IMR-90 (cell line): ENCODE data around the gene APOB. TPM values are rescaled to one million over a fixed set of nuclear protein-coding genes. Genes with fewer than 3 reads are reported as not detected.

Experiments
- ATAC-seq: fragments of 200-7000 bp; cut with Tn5 transposase; 2 replicates; pipeline ENCODE4 v1.9.1; 2020; ENCODE audit warnings: low read depth, mild to moderate bottlenecking, moderate library complexity
- BruUV-seq: library from RNA; stranded (reverse); fragments of 400-500 nt; replicated peaks from 2 replicates; lab custom pipeline; 2021; lab: Mats Ljungman, UMichigan
- CTCF ChIA-PET: fragments of 300-600 bp; formaldehyde crosslinking; extraction: SDS; loops from one replicate; lab custom pipeline; 2021; ENCODE audit warnings: antibody characterized with exemption; lab: Yijun Ruan, JAX
- POLR2A ChIA-PET: fragments of 300-600 bp; sonication (Branson Sonifier 250); formaldehyde crosslinking; loops from one replicate; lab custom pipeline; 2022; ENCODE audit warnings: antibody characterized with exemption; ENCODE audit not compliant: unreplicated experiment; lab: Charles Lee
- DNase-seq: peaks from one replicate; pipeline ENCODE4 v3.0.0; 2013
- H2AFZ ChIP-seq: replicated peaks from 2 replicates; pipeline ENCODE3; 2013; ENCODE audit warnings: low read length, mild to moderate bottlenecking; ENCODE audit not compliant: poor library complexity
- H2AK5ac ChIP-seq: 2 replicates; pipeline ENCODE4 v1.6.1; 2013; ENCODE audit warnings: low read depth, low read length, inconsistent platforms
- H2AK9ac ChIP-seq: replicated peaks from 2 replicates; pipeline ENCODE3; 2013; ENCODE audit warnings: mild to moderate bottlenecking, low read depth, low read length, moderate library complexity; ENCODE audit not compliant: poor library complexity
- H2BK120ac ChIP-seq: 2 replicates; pipeline ENCODE4 v1.6.1; 2013; ENCODE audit warnings: low read depth, low read length, inconsistent platforms
- H2BK15ac ChIP-seq: 3 replicates; pipeline ENCODE4 v1.6.1; 2013; ENCODE audit warnings: low read depth, low read length, inconsistent platforms
- H2BK20ac ChIP-seq: 2 replicates; pipeline ENCODE4 v1.6.1; 2013; ENCODE audit warnings: low read depth, mild to moderate bottlenecking, inconsistent platforms, low read length, moderate library complexity
- H2BK5ac ChIP-seq: 2 replicates; pipeline ENCODE4 v1.6.1; 2013; ENCODE audit warnings: mild to moderate bottlenecking, low read depth, low read length, inconsistent platforms; ENCODE audit not compliant: poor library complexity, severe bottlenecking
- H3K14ac ChIP-seq: replicated peaks from 2 replicates; pipeline ENCODE4 v1.6.1; 2013; ENCODE audit warnings: low read depth, low read length, inconsistent platforms
- H3K18ac ChIP-seq: 2 replicates; pipeline ENCODE4 v1.6.1; 2013; ENCODE audit warnings: low read depth, low read length, control low read depth
- H3K23ac ChIP-seq: 2 replicates; pipeline ENCODE4 v1.6.1; 2013; ENCODE audit warnings: low read depth, low read length, inconsistent platforms
- H3K27ac ChIP-seq: 2 replicates; pipeline ENCODE4 v1.5.1; 2013; ENCODE audit warnings: mild to moderate bottlenecking, control low read depth, low read length; ENCODE audit not compliant: insufficient read depth
- H3K27me3 ChIP-seq: 2 replicates; pipeline ENCODE4 v1.6.1; 2013; ENCODE audit warnings: low read length; ENCODE audit not compliant: control insufficient read depth, insufficient read depth
- H3K36me3 ChIP-seq: 2 replicates; pipeline ENCODE4 v1.6.1; 2013; ENCODE audit warnings: low read length, mixed read lengths; ENCODE audit not compliant: control insufficient read depth, insufficient read depth
- H3K4ac ChIP-seq: 2 replicates; pipeline ENCODE4 v1.6.1; 2013; ENCODE audit warnings: low read depth, low read length, inconsistent platforms
- H3K4me1 ChIP-seq: 2 replicates; pipeline ENCODE4 v1.6.1; 2013; ENCODE audit warnings: low read length, mixed read lengths; ENCODE audit not compliant: control insufficient read depth, insufficient read depth
- H3K4me2 ChIP-seq: 2 replicates; pipeline ENCODE4 v1.6.1; 2013; ENCODE audit warnings: low read depth, mild to moderate bottlenecking, control low read depth, low read length, moderate library complexity
- H3K4me3 ChIP-seq: 2 replicates; pipeline ENCODE4 v1.5.1; 2013; ENCODE audit warnings: low read depth, mild to moderate bottlenecking, control low read depth, low read length, moderate library complexity; ENCODE audit not compliant: insufficient read depth
- H3K56ac ChIP-seq: 2 replicates; pipeline ENCODE4 v1.6.1; 2013; ENCODE audit warnings: low read length, inconsistent platforms; ENCODE audit not compliant: insufficient read depth; ENCODE audit errors: extremely low read depth
- H3K79me1 ChIP-seq, 2 experiments: 2 replicates each; pipeline ENCODE4 v1.6.1; 2013; ENCODE audit warnings: low read length in 2 of 2, inconsistent platforms in 1 of 2, low read depth in 1 of 2
- H3K9ac ChIP-seq: 2 replicates; pipeline ENCODE4 v1.6.1; 2013; ENCODE audit warnings: low read depth, low read length, control low read depth
- H3K9me1 ChIP-seq: 2 replicates; pipeline ENCODE4 v1.6.1; 2013; ENCODE audit warnings: low read length, inconsistent platforms; ENCODE audit not compliant: insufficient read depth
- H3K9me3 ChIP-seq: 2 replicates; pipeline ENCODE4 v1.6.1; 2013; ENCODE audit warnings: low read length; ENCODE audit not compliant: control insufficient read depth, insufficient read depth
- H4K20me1 ChIP-seq: 2 replicates; pipeline ENCODE4 v1.6.1; 2013; ENCODE audit warnings: low read length, inconsistent platforms; ENCODE audit not compliant: insufficient read depth
- H4K5ac ChIP-seq: 2 replicates; pipeline ENCODE4 v1.6.1; 2013; ENCODE audit warnings: mild to moderate bottlenecking, low read depth, low read length, control low read depth
- H4K8ac ChIP-seq, 2 experiments: 2 replicates each; pipeline ENCODE4 v1.6.1; 2013; ENCODE audit warnings: low read depth in 2 of 2, low read length in 2 of 2, control low read depth in 1 of 2, inconsistent platforms in 1 of 2
- H4K91ac ChIP-seq: 2 replicates; pipeline ENCODE4 v1.6.1; 2013; ENCODE audit warnings: low read depth, low read length, inconsistent platforms; ENCODE audit not compliant: insufficient read depth
- FOS ChIP-seq: fragments of 150-350 bp; IDR thresholded peaks from 2 replicates; pipeline ENCODE4 v1.6.1; 2016; ENCODE audit warnings: low read depth, low read length
- MAFK ChIP-seq: IDR thresholded peaks from 2 replicates; pipeline ENCODE4 v1.6.1; 2012; ENCODE audit warnings: low read depth, low read length, improper control_type of control experiment
- MXI1 ChIP-seq: IDR thresholded peaks from 2 replicates; pipeline ENCODE4 v1.6.1; 2012; ENCODE audit warnings: low read depth, mild to moderate bottlenecking, low read length, moderate library complexity, borderline replicate concordance
- NFE2L2 ChIP-seq: fragments of 150-350 bp; IDR thresholded peaks from 2 replicates; pipeline ENCODE4 v1.6.1; 2016; ENCODE audit warnings: low read depth, mild to moderate bottlenecking, low read length
- POLR2A ChIP-seq: IDR thresholded peaks from 2 replicates; pipeline ENCODE4 v1.6.1; 2012; ENCODE audit warnings: mild to moderate bottlenecking, low read depth, low read length
- RAD21 ChIP-seq: IDR thresholded peaks from 2 replicates; pipeline ENCODE4 v1.6.1; 2012; ENCODE audit warnings: low read length, improper control_type of control experiment
- RCOR1 ChIP-seq: IDR thresholded peaks from 2 replicates; pipeline ENCODE4 v1.6.1; 2012; ENCODE audit warnings: mild to moderate bottlenecking, low read length, improper control_type of control experiment; ENCODE audit not compliant: insufficient replicate concordance
- RFX5 ChIP-seq: IDR thresholded peaks from 2 replicates; pipeline ENCODE4 v1.8.0; 2012; ENCODE audit warnings: low read depth, mild to moderate bottlenecking, low read length, moderate library complexity
- WGBS, 2 experiments: methylation state at CpG; one replicate each; pipeline versions ENCODE4 v1.1.5 to v1.1.7; 2013; ENCODE audit warnings: missing lambda C conversion rate in 2 of 2; ENCODE audit not compliant: insufficient read length in 1 of 2; ENCODE audit errors: extremely low coverage in 2 of 2; 5-methylcytosine and 5-hydroxymethylcytosine counted together
- dilution Hi-C: fragments of 300-500 bp; cut with HindIII; formaldehyde crosslinking; loops from one replicate; pipeline ENCODE4 v1.14.3; 2018; ENCODE audit warnings: low sequenced_read_pairs; ENCODE audit not compliant: unreplicated experiment
- in situ Hi-C: fragments of 300-500 bp; cut with MboI; formaldehyde crosslinking; loops from 3 replicates; pipeline ENCODE4 v1.14.3; 2019; ENCODE audit warnings: low sequenced_read_pairs, inconsistent platforms, mixed read lengths
- intact Hi-C: fragments of 100-400 bp; cut with micrococcal nuclease; formaldehyde crosslinking; loops from 2 replicates; pipeline ENCODE4 v1.10.0; 2022
- polyA plus RNA-seq, 3 experiments: library from polyadenylated mRNA; depleted of rRNA; stranded (reverse); fragments of >200 nt; gene quantifications; 2 replicates each; pipeline ENCODE4 v1.2.3, GENCODE V29; 2012; ENCODE audit warnings: low replicate concordance in 1 of 3
- total RNA-seq: library from RNA; depleted of rRNA; stranded (reverse); fragments of >200 nt; gene quantifications from 2 replicates; pipeline ENCODE4 v1.2.3, GENCODE V29; 2012; rRNA removed

The APOB gene
- total and polyA plus RNA-seq, 2 of the 4 experiments (the other 2 are of a cell fraction), result under 0.01 TPM; not detected in 1

DNA sequence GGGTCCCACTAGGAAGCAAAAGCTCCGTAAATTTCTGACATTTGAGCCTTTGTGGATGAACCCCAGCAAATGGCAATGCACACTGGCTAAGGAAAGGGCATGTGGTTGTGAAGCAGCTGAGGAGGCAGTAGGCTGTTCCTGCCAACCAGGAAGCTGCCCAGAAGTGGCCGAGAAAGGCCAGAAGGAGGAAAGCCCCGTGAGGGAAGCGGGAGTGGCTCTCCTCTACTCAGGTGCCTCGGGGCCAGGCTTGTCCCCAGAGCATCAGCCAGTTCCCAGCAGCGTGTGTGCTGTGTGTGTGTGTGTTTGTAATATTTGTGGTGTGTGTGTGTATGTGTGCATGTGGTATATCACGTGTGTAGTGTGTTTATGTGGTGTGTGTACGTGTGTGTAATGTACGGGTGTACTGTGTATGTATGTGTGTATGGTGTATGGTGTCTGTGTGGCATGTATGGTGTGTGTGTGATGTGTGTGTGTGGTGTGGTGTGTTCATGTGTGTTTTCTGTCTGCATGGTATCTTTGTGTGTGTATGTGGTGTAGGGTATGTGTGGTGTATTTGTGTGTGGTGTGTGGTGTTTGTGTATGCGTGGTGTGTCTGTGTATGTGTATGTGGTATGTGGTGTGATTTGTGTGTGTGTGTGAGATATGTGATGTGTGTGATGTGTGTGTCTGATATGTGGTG lies 90.6 kb downstream of the APOB start:
- Histone ChIP-seq H2BK15ac (no peak overlapping the region), H3K4me2 (no peak overlapping the region), H3K18ac (no peak overlapping the region), H3K23ac (no peak overlapping the region), H2AK9ac (peak overlapping the region; percentile 57), H3K27ac (no peak overlapping the region), H2BK5ac (peak overlapping the region; percentile 96), H3K14ac (no peak overlapping the region), H3K79me1 (no peaks in the 10 kb centered on the region), H4K8ac (no peak overlapping the region), H2AK5ac (no peak overlapping the region), H2BK20ac (no peak overlapping the region), H4K5ac (no peak overlapping the region), H3K56ac (no peak overlapping the region), H4K91ac (no peak overlapping the region), H3K36me3 (no peaks in the 10 kb centered on the region), H2AFZ (peak overlapping the region; percentile 26), H3K27me3 (peaks cover 2% of the 10 kb centered on the region), H3K4me3 (no peak overlapping the region), H3K9me3 (no peaks in the 10 kb centered on the region), H3K4me1 (no peaks in the 10 kb centered on the region), H3K4ac (no peak overlapping the region), H3K9me1 (0 out of 2 replicates have a peak, but pooled peaks cover 5% of the 10 kb centered on the region), H2BK120ac (no peak overlapping the region), H3K9ac (no peak overlapping the region), H4K20me1 (no peaks in the 10 kb centered on the region)
- 56 to 100% methylated on average over 1 to 9 of the region's 10 CpGs for WGBS, 2 experiments
- DNase-seq (no peak), ATAC-seq (no peak)
- CTCF ChIA-PET, result no interaction called here
- dilution Hi-C loops (no loop called here), intact Hi-C loops (no loop called here), in situ Hi-C loops (no loop called here)
- no TSS peak for BruUV-seq
- no peak for TF ChIP-seq NFE2L2
- TF ChIP-seq FOS, result no peak
- no peak for TF ChIP-seq POLR2A
- no peak for TF ChIP-seq MAFK
- TF ChIP-seq RAD21, result no peak
- no peak for TF ChIP-seq MXI1
- TF ChIP-seq RCOR1, result no peak
- no peak for TF ChIP-seq RFX5
- POLR2A ChIA-PET, result no interaction called here

Other genes with a start within 250 kb of the APOB start
- 22.5 and 31.7 TPM in 2 replicates for gene LDAH, start 221.0 kb downstream of the APOB start, total RNA-seq
- gene LDAH, start 221.0 kb downstream of the APOB start, polyA plus RNA-seq (2012; rRNA removed), result 8.0 and 12.1 TPM in 2 replicates
- not detected in 2 replicates for gene TDRD15, start 79.9 kb upstream of the APOB start, total RNA-seq
- gene TDRD15, start 79.9 kb upstream of the APOB start, polyA plus RNA-seq (2012; rRNA removed), result not detected in 2 replicates